ENCODE results near the gene BIRC2. TPM values are rescaled to one million over a fixed set of nuclear protein-coding genes. Genes with fewer than 3 reads are reported as not detected.
"Not testable (repeated sequence)": the region's sequence is repeated elsewhere in the genome, so short reads cannot be mapped to it uniquely, and the experiment has no call there.

The BIRC2 gene
- 10 to 100 TPM; 66.5 to 95.9 (median 73.2) TPM for total RNA-seq

- H3K36me3 ChIP-seq: peaks cover 0 to 10% (median 4%) of the 10 kb centered on the region in 4 donors
- 0% methylated on average over 40 of the region's 77 CpGs; no CpG with 5 or more reads in 1 of the 2 donors for WGBS, 2 donors (ENCODE audit: low coverage in 1 of 2)
- peaks cover 5 to 32% (median 20%) of the 10 kb centered on the region in 4 donors for H3K4me1 ChIP-seq
- intact Hi-C loops (cut with DNase I; ENCODE audit: low total_unique reads): no loop called here
- H3K4me3 ChIP-seq: peak within 1 kb of the TSS; percentile 68 to 93 (median 74)
- H3K27me3 ChIP-seq: no peaks in the 10 kb centered on the region
- peak; percentile 97 for DNase-seq
- in situ Hi-C loops (cut with MboI; ENCODE audit: low pct_ligation_motif_present in 1 of 4, low pct_unique_long_range_greater_than_20kb in 1 of 4, low sequenced_read_pairs in 3 of 4): loop anchor here in 2 of 4 donors (10.0 to 25.0 kb wide), 2 partner anchors 62 to 315 kb away; no protein-coding TSS in a partner anchor
- peak within 1 kb of the TSS; percentile 98 to 100 (median 99) for H3K27ac ChIP-seq
- H3K9me3 ChIP-seq: no peaks in the 10 kb centered on the region
- peak; percentile 71 to 95 (median 79) for TF ChIP-seq CTCF (IDR thresholded peaks at IDR 0.05)
- TF ChIP-seq EP300 (IDR thresholded peaks at IDR 0.05; ENCODE audit: low read depth): no peak
- TF ChIP-seq POLR2A (IDR thresholded peaks at IDR 0.05): peak; percentile 89
- peak; percentile 91 to 96 (median 95) for TF ChIP-seq POLR2AphosphoS5 (IDR thresholded peaks at IDR 0.05)
These were observed at the start of gene BIRC2 for GRCh38 chr11:102346748-102347461. Gene BIRC2, plus strand, starts transcription at chr11:102347214. Its CDS starts 2,641 bp downstream, at chr11:102349855.

- H3K27me3 ChIP-seq; H3K36me3 ChIP-seq; H3K9me3 ChIP-seq; H3K27ac ChIP-seq; H3K4me3 ChIP-seq; intact Hi-C loops (cut with DNase I; ENCODE audit: low total_unique reads); in situ Hi-C loops (cut with MboI; ENCODE audit: low pct_ligation_motif_present in 1 of 4, low pct_unique_long_range_greater_than_20kb in 1 of 4, low sequenced_read_pairs in 3 of 4): not testable (repeated sequence)
- DNase-seq: peak; percentile 53
- 51% methylated on average over 2 of the region's 2 CpGs; no CpG with 5 or more reads in 1 of the 2 donors for WGBS, 2 donors (ENCODE audit: low coverage in 1 of 2)
- peaks cover 3 to 26% (median 4%) of the 10 kb centered on the region in 4 donors for H3K4me1 ChIP-seq
These were observed 46.2 kb upstream of the BIRC2 start for GRCh38 chr11:102300837-102301236.

GRCh38 chr11:102302241-102302640, 44.8 kb upstream of the BIRC2 start:
- H3K4me1 ChIP-seq: peaks cover 7 to 39% (median 14%) of the 10 kb centered on the region in 4 donors
- H3K27ac ChIP-seq: no peak overlapping the region
- H3K36me3 ChIP-seq: no peaks in the 10 kb centered on the region
- no peaks in the 10 kb centered on the region for H3K27me3 ChIP-seq
- no peak overlapping the region for H3K4me3 ChIP-seq
- TF ChIP-seq POLR2A (IDR thresholded peaks at IDR 0.05) (no peak), EP300 (IDR thresholded peaks at IDR 0.05; ENCODE audit: low read depth) (no peak), CTCF (IDR thresholded peaks at IDR 0.05) (no peak), POLR2AphosphoS5 (IDR thresholded peaks at IDR 0.05) (no peak)
- in situ Hi-C loops (cut with MboI; ENCODE audit: low pct_ligation_motif_present in 1 of 4, low pct_unique_long_range_greater_than_20kb in 1 of 4, low sequenced_read_pairs in 3 of 4) (no loop called here), intact Hi-C loops (cut with DNase I; ENCODE audit: low total_unique reads) (no loop called here)
- WGBS, 2 donors (ENCODE audit: low coverage in 1 of 2): 91% methylated on average over 1 of the region's 1 CpG; no CpG with 5 or more reads in 1 of the 2 donors
- peaks cover 0 to 9% of the 10 kb centered on the region in 2 donors for H3K9me3 ChIP-seq
- DNase-seq: no peak

- Histone ChIP-seq H3K9me3 (peaks cover 0 to 9% of the 10 kb centered on the region in 2 donors), H3K27ac (no peak overlapping the region), H3K4me3 (no peak overlapping the region), H3K4me1 (peaks cover 7 to 44% (median 15%) of the 10 kb centered on the region in 4 donors), H3K36me3 (no peaks in the 10 kb centered on the region), H3K27me3 (no peaks in the 10 kb centered on the region)
- in situ Hi-C loops (cut with MboI; ENCODE audit: low pct_ligation_motif_present in 1 of 4, low pct_unique_long_range_greater_than_20kb in 1 of 4, low sequenced_read_pairs in 3 of 4): no loop called here
- DNase-seq: no peak
- 95 to 100% methylated on average over 3 to 4 of the region's 4 CpGs for WGBS, 2 donors (ENCODE audit: low coverage in 1 of 2)
- intact Hi-C loops (cut with DNase I; ENCODE audit: low total_unique reads): no loop called here
- TF ChIP-seq POLR2AphosphoS5 (IDR thresholded peaks at IDR 0.05) (no peak), POLR2A (IDR thresholded peaks at IDR 0.05) (no peak), CTCF (IDR thresholded peaks at IDR 0.05) (no peak), EP300 (IDR thresholded peaks at IDR 0.05; ENCODE audit: low read depth) (no peak)
These were observed 42.3 kb upstream of the BIRC2 start for GRCh38 chr11:102304686-102305085.
